Measurements from ENCODE around the gene NID2.

DNA sequence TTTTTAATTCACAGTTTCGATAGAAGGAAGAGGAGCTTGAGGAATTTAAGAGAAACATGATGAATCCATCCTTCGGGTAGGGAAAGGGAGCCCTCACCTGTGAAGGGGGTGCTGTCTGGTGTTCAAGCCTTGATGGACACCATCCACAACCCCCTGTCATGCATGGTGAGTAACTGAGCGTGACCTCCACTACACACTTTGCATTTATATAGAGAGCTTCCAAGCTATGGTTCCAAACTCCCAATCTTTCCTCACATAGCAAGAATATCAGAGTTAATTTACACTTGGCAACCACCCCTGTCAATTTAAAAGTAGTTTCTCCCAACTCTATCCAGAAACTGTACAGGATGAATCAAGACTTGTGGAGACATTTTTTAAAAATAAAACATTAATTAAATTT is 13.1 kb upstream of the NID2 start:
- TF ChIP-seq YY1 (IDR thresholded peaks at IDR 0.05; ENCODE audit: insufficient read depth, insufficient read length), result no peak
- no peak for TF ChIP-seq ZNF274 (IDR thresholded peaks at IDR 0.05; ENCODE audit: low read depth, low read length)
